ENCODE data around the gene ZNF280C.

GRCh38 chrX:130179170-130179569 lies 89.5 kb downstream of the ZNF280C start:
- TF ChIP-seq CTCF (IDR thresholded peaks at IDR 0.05): no peak
- TF ChIP-seq POLR2A (IDR thresholded peaks at IDR 0.05): no peak
